ENCODE measurements around the gene NSUN4.

GRCh38 chr1:46362158-46362557, 21.6 kb downstream of the NSUN4 start:
- TF ChIP-seq CTCF (IDR thresholded peaks at IDR 0.05) (no peak), POLR2A (IDR thresholded peaks at IDR 0.05) (no peak)
